HL-60 (cell line): ENCODE results near the gene MALAT1.
"Not testable (repeated sequence)": the region's sequence is repeated elsewhere in the genome, so short reads cannot be mapped to it uniquely, and the experiment has no call there.

Source experiments
- CTCF ChIP-seq: IDR thresholded peaks from one replicate; pipeline ENCODE4 v1.5.1; 2011; ENCODE audit warnings: low read length, control low read depth, inconsistent platforms; ENCODE audit not compliant: insufficient read depth
- GABPA ChIP-seq: IDR thresholded peaks from 2 replicates; pipeline ENCODE4 v1.6.1; 2012; ENCODE audit warnings: low read depth
- POLR2AphosphoS5 ChIP-seq: IDR thresholded peaks from 2 replicates; pipeline ENCODE4 v1.6.1; 2012; ENCODE audit warnings: low read depth
- TF ChIP-seq, protein P1 (sequence below): IDR thresholded peaks from 2 replicates; pipeline ENCODE4 v1.6.1; 2012; ENCODE audit warnings: low read depth; ENCODE audit not compliant: insufficient replicate concordance

- TF ChIP-seq, protein P1, sequence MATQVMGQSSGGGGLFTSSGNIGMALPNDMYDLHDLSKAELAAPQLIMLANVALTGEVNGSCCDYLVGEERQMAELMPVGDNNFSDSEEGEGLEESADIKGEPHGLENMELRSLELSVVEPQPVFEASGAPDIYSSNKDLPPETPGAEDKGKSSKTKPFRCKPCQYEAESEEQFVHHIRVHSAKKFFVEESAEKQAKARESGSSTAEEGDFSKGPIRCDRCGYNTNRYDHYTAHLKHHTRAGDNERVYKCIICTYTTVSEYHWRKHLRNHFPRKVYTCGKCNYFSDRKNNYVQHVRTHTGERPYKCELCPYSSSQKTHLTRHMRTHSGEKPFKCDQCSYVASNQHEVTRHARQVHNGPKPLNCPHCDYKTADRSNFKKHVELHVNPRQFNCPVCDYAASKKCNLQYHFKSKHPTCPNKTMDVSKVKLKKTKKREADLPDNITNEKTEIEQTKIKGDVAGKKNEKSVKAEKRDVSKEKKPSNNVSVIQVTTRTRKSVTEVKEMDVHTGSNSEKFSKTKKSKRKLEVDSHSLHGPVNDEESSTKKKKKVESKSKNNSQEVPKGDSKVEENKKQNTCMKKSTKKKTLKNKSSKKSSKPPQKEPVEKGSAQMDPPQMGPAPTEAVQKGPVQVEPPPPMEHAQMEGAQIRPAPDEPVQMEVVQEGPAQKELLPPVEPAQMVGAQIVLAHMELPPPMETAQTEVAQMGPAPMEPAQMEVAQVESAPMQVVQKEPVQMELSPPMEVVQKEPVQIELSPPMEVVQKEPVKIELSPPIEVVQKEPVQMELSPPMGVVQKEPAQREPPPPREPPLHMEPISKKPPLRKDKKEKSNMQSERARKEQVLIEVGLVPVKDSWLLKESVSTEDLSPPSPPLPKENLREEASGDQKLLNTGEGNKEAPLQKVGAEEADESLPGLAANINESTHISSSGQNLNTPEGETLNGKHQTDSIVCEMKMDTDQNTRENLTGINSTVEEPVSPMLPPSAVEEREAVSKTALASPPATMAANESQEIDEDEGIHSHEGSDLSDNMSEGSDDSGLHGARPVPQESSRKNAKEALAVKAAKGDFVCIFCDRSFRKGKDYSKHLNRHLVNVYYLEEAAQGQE = not testable (repeated sequence)
- not testable (repeated sequence) for TF ChIP-seq CTCF, GABPA, POLR2AphosphoS5
Measured at GRCh38 chr11:65522718-65523630, 24.1 kb downstream of the MALAT1 start.
